Epithelial cell of proximal tubule (primary cell): ENCODE data around the gene TTC39C. TPM values are rescaled to one million over a fixed set of nuclear protein-coding genes. Genes with fewer than 3 reads are reported as not detected.

ENCODE experiments used
- DNase-seq: peaks from one replicate; pipeline ENCODE4 v3.0.0-alpha.2; 2011; ENCODE audit warnings: low read depth
- H3K4me3 ChIP-seq: 2 replicates; pipeline ENCODE4 v1.5.1; 2011; ENCODE audit warnings: low read depth, mild to moderate bottlenecking, low read length
- CTCF ChIP-seq: conservative IDR thresholded peaks from 2 replicates; pipeline ENCODE4 v1.5.1; 2012; ENCODE audit warnings: low read depth, mild to moderate bottlenecking, low read length
- total RNA-seq: library from RNA; depleted of rRNA; stranded (reverse); fragments of >200 nt; gene quantifications from 2 replicates; pipeline ENCODE4 v1.2.3, GENCODE V29; 2015

Gene TTC39C
- total RNA-seq, 1 donor from 2014 or later: 11.2 TPM

DNA sequence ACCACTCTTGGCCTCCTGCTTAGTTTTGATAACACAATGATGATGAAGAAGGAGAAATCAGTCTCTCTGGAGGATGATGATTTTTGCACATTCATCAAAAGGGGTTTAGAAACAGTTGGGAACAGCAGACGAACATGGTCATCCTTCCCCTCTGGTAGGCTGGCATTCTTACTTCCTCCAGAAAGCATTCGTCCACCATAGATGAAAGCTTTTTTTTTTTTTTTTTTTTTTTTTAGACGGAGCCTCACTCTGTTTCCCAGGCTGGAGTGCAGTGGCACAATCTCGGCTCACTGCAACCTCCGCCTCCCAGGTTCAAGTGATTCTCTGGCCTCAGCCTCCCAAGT, 43.5 kb upstream of the TTC39C start:
- DNase-seq: no peak
- no peak overlapping the region for H3K4me3 ChIP-seq
- TF ChIP-seq CTCF: no peak

DNA sequence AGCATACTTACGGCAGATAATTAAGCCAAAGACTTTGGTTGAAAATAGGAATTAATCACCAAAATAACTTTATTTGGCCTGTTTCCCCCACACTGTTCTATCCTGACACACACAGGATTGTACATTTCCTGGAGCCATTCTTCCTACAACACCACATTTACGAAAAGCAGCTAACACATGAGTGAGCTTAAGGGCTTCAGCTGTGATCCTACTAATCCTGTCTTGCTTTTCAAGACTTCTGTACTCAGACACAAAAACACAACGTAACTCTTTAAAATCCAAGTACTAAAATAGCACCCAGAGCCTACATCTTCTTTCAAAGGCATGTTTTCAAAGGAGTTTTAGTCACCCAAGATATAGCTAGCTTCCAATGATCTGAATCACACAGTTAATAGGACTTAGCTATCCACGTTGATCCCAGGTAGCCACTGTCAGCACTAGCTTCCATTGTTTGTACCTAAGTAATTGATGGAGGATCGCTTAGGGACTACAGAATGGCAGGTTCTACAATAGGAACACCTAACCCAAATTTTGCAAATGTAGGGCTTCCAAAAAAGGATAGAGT, 42.8 kb upstream of the TTC39C start:
- TF ChIP-seq CTCF: no peak
- DNase-seq: no peak
- no peak overlapping the region for H3K4me3 ChIP-seq

- TF ChIP-seq CTCF: no peak
- no peak for DNase-seq
- no peak overlapping the region for H3K4me3 ChIP-seq
Observed at GRCh38 chr18:23972453-23972852, 42.1 kb upstream of the TTC39C start.

GRCh38 chr18:23977103-23977502, 37.5 kb upstream of the TTC39C start:
- no peak for TF ChIP-seq CTCF
- no peak overlapping the region for H3K4me3 ChIP-seq
- no peak for DNase-seq

- no peak for TF ChIP-seq CTCF
- no peak overlapping the region for H3K4me3 ChIP-seq
- no peak for DNase-seq
Observed at GRCh38 chr18:23977719-23978483, 36.7 kb upstream of the TTC39C start.

GRCh38 chr18:23981369-23981980, 33.1 kb upstream of the TTC39C start:
- no peak for TF ChIP-seq CTCF
- no peak for DNase-seq
- H3K4me3 ChIP-seq: no peak overlapping the region
